Hematopoietic multipotent progenitor cell treated with erythropoietin and hydrocortisone succinate and interleukin-3 and kit ligand, for 17 days (in vitro differentiated cells): ENCODE measurements around the gene TBL3.
A peak's percentile ranks its signal among the peaks of the same experiment; 100 is the strongest.

Experiments
- DNase-seq: peaks from one replicate; pipeline ENCODE4 v3.0.0-alpha.2; 2015; ENCODE audit warnings: low spot score

The TBL3 gene

DNA sequence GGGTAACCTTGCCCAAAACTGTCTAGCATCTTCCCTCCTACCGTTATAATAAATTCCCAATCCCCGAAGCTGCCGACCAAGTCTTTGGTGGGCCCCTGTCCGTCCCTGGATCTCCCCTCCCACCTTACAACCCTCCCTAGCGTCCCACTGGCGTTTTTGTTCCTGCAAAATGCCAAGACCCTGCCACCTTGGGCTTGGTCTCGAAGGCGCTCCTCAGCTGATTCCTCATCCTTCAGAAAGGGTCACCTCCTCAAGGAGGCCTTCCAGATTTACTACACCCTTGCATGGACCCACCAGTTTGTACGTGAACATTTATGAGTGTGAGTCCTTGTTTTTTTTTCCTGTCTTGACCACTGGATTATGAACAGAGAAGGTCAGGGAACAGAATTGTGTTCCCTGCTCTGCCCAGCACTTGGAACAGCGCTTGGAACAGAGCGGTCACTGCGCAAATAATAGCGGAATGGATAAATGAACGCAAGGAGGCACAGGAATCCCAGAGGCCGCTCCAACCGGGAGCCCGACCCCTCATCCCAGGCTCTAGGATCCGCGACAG lies 11.2 kb downstream of the TBL3 start:
- DNase-seq = no peak

DNA sequence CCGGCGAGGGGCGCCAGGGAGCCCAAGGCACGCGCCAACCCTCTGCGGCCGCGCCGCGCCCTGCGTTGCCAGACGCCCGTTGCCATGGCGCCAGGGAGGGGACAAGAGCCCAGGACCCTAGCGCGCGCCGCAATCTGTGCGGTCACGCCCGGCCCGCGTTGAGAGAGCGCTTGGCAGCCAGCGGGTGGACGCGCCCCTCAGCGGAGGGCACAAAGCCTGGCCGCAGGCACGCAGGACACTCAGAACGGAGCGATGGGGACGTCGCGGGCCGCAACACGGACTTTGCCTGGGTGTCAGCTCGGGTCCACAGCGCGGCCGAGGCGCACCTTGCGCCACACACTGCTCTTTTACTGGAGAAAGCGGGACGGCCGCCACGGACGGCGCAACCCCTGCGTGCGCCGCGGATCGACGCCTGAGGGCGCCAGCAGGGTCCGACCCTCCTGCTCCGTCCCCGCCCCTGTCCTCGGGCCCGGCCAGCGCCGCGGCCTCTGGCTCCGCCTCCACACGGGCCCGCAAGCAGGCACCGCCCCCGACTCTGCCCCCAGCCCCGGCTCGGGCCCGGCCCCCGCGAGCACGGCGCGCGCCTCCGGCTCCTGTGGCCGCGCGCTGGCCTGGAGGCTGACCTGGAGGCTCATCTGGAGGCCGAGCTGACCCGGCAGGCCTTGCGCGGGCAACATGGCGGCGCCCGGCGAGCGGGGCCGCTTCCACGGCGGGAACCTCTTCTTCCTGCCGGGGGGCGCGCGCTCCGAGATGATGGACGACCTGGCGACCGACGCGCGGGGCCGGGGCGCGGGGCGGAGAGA lies 11.9 kb downstream of the TBL3 start, which contains the start of gene GFER:
Gene GFER, plus strand, starts transcription at position 650 of the 803 bp plus-strand sequence. Its CDS starts 26 bp downstream, at position 676.
- peak; percentile 82 for DNase-seq

DNA sequence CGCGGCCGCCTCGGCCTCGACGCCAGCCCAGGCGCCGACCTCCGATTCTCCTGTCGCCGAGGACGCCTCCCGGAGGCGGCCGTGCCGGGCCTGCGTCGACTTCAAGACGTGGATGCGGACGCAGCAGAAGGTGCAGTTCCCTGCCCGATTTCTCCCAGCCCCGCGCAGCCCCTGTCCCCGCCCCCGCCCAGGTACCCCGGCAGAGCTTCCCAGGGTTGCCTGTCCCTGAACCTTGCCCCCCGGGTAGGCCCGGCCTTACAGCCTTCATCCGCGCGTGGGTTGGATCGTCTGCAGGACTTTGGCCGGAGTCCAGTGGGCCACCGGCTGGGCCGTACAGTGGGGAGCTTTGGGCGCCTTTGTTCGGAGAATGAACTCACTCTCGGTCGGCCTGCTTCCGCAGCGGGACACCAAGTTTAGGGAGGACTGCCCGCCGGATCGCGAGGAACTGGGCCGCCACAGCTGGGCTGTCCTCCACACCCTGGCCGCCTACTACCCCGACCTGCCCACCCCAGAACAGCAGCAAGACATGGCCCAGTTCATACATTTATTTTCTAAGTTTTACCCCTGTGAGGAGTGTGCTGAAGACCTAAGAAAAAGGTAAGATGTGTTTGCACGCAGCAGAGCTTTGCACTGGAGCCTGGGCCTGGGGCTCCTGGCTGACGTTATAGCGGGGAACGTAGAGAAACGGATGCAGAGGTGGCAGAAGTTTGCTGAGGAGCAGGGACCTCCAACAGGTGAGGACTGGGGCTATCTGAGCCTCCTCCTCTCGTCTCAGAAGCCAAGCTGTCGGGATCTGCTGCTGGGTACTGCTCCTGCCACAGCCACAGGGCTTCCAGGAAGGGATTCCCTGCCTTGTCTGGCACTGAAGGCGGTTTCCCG lies 12.7 kb downstream of the TBL3 start:
- DNase-seq = no peak

DNA sequence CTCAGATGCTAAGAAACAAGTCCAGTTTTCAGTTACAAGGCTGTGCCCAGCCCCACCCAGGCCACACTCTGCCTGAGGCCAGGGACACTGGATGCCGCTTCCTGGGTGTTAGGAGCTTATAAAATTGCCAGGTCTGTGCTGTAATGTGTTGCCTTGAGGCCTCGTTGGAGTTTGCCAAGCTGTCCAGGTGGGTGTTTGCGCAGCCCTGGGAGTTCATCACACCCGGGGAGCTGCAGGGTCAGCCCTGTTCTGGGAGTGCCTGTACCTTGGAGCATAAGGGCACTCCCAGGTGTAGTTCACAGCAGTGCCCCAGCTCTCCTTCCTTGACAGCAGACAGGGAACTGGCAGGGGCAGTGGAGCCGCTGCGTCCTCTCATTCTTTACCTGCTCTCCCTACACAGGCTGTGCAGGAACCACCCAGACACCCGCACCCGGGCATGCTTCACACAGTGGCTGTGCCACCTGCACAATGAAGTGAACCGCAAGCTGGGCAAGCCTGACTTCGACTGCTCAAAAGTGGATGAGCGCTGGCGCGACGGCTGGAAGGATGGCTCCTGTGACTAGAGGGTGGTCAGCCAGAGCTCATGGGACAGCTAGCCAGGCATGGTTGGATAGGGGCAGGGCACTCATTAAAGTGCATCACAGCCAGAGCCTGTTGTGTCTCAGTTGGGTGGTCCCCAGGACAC lies 13.8 kb downstream of the TBL3 start:
- DNase-seq = no peak

DNA sequence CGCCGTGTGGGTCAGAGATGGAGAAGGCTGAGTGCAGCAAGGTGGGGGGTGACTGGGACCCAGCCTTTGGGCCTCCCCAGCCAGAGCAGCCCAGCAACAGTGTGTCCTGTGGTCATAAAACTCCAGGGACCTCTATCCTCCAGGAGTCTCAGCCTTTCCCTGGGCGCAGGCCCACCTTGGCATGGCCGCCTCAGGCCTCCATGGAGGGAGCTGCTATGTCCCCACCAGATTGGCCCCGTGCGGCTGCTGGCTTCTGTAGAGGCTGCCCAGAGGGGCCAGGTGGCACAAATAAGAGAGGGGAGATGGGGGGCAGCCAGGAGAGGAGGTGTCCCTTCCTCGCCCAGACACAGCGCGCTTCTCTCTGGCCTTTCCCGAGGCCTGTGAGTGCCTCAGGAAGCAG lies 15.3 kb downstream of the TBL3 start:
- DNase-seq = no peak

DNA sequence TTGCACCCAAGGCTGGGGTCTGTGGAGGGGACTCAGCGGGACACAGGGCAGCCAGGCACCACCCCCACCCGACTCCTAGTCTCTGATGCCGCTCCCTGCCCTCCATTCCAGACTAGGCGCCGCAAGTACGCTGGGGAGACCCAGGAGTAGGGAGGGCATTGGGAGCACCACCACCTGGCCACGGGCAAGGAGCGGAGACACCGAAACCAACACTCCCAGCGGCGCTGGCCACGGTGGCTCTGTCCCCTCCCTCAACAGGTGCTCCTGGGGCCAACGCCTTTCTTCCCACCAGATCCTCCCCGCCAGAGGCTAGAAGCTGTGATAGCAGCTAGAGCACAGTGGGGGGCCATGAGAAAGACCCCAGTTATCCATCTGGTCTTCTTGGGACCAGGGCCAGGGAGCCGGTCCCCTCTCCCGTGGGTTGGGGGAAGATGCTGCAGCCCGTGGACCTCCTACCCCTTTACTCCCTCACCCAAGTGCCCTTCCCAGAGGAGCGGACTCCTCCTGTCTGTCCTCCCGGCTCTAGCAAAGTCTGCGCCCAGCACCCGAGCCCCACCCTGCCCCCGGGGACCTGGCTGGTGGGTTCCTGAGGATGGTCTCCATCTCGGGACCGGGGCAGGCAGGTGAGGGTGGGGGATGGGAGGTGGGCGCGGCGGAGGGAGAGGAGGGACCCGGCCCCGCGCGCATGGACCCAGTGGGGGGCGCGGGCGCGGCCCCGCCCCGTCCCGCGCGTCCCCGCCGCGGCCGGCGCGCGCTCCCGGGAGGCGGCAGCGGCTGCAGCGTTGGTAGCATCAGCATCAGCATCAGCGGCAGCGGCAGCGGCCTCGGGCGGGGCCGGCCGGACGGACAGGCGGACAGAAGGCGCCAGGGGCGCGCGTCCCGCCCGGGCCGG lies 17.6 kb downstream of the TBL3 start, which contains the start of gene SYNGR3:
Gene SYNGR3, plus strand, starts transcription at position 762 of the 892 bp plus-strand sequence. CDS start 133 bp downstream, outside the sequence.
- DNase-seq = no peak

DNA sequence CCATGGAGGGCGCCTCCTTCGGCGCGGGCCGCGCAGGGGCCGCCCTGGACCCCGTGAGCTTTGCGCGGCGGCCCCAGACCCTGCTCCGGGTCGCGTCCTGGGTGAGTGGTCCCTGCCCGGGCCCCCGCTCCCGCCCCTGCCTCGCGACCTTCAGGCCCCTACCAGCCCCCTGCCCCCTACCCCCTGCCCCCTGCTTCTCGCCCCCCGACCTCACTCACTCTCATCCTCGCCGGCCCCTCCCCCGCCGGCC lies 18.2 kb downstream of the TBL3 start:
- DNase-seq = no peak

DNA sequence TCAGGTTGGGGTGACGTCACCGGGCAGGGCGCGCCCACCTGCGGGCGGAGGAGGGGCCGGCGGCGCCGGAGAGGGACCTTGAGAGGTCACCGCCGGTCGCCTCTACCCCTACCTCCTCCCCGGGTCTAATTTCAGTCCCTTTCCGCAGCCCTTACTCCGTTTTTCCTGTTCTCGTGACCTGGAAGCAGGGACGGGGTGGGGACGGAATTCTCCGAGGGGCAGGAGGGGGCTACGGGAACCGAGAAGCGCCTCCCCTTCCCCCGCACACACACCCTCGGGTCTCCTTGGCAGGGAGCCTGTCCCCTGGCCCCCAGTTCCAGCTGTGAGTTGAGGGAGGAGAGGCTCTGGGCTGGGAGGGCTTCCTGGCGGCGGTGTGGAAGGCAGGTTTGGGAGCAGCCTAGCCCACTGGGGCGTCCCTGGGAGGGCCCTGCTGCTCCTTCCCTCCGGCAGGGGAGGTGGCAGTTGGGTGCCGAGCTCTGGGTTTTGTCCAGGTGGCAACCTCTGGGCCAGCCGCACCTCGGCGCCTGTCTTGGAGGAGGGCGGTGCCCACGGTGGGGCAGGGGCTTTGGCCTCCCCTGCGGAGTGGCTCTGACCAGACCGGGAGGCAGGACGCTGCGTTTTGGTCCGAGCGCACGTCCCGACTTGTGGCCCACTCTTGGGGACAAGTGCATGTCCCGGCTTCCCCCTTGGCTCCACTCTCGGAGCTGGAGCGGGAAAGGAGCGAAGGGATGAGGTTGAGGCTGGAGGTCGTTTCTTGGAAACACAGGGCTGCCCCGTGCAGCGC lies 18.7 kb downstream of the TBL3 start:
- no peak for DNase-seq

DNA sequence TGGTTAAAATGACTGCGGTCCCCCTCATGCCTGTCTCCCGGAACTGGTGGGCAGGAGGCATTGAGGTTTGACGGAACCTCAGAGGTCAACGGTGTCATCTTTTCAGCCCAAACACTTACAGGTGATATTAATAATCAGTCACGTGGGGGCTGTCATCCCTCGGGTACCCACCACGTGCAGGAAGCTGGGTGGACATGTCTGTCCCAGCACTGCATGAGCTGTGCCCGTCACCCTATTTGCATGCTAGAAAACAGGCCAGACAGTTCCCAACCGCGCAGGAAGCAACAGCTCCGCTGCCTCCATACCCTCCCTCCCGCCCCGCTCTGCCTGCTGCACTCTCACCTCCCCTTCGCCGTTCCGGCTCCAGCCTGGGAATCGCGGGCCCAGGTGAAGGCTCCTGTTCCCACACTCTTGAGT lies 19.3 kb downstream of the TBL3 start:
- no peak for DNase-seq

DNA sequence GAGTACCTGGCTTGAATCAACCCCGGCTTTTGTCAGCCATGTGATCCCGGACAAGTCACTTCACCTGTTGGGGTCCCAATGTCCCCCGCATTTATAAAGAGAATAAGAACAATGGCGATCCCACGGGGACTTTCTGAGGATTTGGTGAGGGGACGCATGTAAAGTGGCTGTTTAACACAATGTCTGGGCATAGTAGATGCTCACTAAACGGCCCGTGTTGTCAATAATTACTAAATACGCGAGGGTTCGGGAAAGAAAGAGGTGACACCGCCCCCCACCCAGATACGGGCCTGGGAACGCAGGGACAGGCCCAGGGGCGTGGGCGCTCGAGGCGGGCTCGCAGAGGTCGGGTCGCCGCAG lies 19.7 kb downstream of the TBL3 start:
- no peak for DNase-seq

DNA sequence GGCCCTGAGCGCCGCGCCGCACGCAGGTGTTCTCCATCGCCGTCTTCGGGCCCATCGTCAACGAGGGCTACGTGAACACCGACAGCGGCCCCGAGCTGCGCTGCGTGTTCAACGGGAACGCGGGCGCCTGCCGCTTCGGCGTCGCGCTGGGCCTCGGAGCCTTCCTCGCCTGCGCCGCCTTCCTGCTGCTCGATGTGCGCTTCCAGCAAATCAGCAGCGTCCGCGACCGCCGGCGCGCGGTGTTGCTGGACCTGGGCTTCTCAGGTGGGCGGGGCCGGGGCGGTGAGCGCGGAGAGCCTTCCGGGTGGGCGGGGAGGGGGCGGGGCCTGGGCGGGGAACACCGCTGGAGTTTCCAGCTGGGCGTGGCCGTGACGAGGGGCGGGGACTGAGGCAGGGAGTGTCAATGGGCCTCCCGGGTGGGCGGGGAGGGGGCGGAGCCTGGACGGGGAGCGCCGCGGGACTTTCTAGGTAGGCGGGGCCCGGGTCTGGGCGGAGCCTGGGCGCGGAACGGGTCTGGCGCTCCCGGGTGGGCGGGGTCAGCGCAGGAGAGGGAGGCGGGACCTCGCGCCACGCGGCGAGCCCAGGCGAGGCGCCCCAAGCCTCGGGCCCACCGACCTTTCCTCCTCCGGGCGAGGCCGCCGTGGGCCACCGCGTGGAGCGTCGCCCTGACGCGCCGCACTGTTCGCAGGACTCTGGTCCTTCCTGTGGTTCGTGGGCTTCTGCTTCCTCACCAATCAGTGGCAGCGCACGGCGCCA lies 20.3 kb downstream of the TBL3 start:
- DNase-seq = peak; percentile 96

DNA sequence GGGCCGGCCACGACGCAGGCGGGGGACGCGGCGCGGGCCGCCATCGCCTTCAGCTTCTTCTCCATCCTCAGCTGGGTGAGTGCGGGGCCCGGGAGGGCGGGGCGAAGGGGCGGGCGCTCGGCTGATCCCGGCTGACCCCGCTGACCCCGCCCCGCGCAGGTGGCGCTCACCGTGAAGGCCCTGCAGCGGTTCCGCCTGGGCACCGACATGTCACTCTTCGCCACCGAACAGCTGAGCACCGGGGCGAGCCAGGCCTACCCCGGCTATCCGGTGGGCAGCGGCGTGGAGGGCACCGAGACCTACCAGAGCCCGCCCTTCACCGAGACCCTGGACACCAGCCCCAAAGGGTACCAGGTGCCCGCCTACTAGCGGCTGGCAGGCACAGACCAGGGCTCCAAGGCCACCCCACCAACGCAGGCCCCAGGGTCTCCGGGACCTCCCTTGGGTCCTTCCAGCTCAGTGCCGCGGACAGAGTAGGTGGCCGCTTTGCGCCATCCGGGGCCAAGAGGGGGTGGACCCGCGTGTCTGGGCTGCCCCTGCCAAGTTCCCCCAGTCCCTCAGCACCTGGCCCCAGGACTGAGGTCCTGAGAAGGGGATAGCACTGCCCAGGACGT lies 21.0 kb downstream of the TBL3 start:
- DNase-seq = no peak

DNA sequence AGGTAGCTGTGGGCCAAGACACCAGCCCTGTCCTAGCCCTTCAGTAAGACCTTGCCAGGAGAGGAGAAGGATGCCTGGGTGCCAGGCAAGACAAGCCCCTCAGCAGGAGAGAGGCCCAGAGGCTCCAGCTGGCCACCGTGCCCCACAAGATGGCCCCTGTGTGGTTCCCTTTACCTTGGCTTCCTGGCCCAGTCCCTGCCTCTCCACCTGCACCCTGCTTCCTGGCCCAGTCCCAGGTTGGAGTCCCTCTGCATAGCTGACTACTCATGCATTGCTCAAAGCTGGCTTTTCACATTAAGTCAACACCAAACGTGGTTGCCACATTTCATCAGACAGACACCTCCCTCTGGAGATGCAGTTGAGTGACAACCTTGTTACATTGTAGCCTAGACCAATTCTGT lies 21.9 kb downstream of the TBL3 start:
- no peak for DNase-seq

DNA sequence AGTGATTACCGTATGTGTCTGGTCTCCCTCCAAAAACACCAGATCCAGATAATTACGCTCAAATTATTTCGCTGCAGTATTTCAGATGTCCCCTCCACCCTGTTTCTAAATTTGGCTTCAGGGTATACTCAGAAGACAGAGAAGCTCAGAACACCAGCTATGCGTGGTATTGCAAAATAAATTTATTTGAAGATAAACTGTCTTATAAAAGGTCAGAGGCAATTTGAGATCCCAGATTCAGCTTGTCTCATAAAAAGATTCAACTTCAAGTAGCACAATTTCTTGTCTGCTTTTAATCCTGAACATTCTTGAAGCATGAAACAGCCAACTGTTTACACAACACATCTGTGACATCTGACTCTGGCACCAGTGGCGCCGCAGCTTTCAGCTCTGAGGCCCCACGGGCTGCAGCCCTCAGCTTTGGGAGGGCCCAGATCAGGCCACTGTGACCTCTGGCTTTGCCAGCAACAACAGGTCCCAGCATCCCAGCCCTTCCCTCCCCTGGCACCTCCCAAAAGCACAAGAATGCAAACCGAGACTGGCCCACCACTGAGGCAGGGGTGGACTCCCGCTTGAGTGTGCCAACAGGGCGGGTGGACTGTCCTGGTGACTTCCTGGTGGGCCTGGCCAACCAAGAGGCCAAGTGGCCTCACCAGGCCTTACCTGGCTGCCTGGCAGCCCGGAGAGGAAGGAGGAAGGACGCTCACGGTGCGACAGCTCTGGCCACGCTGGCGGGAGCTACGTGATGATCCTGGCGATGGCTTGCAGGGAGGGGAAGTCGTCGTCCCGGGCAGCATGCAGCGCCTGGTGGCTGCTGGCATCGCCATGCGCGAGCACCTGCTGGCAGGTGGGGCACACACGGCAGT lies 25.9 kb downstream of the TBL3 start:
- DNase-seq = no peak

DNA sequence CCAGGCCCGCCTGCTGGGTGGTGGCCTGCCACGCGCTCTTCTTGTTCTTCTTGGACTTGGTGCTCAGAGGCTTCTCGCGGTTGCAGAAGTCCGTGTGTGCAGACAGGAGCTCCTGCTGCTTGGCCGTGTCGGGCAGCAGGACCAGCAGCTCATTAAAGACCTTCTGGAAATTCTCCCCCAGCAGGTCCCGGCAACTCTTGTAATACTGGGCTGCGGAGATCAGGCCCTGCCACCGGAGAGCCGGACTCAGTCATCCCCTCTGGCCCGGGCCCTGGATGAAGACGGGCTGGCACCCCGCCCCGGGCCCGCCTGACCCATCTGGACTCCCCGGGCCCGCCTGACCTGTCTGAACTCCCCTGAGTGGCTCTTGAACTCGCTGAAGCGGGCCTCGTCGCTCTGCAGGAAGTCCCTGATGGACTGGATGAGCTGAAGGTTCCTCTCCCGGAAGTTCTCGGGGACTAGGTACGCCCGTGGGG lies 26.5 kb downstream of the TBL3 start:
- no peak for DNase-seq

DNA sequence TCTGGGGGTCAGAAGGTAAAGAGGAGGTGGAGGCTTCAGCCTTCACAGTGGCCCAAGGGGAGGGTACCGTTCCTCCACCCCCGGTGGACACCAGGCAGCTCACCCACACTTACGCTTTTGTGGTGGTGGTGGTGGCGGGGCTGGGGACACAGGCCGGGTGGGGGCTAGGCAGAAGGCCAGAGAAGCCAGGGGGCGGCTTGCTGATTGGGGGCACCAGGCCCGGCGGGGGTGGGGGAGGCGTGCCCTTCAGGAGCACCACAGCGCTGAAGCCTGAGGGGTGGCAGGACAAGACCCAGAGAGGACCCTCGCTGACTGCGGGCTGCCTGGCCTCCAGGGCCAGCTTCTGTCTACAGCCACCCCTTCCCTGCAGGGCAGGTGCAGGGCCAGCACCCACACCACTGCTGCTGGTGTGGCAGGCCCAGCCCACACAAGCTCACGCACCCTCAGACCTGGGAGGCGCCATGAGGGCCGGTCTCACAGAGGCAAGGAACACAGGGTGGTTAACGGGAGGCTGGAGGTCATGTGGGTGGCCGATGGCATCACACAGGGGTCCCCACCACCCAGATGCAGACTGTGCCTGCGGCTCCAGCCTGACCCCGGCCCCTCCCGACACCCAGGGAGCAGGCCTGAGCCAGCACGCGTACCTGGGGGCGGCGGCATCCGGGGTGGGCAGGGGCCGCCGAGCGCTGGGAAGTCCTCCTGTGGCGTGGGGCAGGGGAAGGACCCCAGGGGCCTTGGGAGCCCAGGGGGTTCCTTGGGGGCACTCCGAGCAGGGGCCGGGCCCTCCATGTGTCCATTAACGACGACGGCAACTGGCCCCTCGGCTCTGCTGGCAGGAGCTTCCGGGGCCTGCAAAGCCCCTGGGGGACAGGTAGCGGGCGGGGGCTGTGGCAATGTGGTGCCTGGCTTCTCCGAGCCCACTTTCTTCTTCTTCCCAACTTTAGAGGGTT lies 27.3 kb downstream of the TBL3 start:
- no peak for DNase-seq

DNA sequence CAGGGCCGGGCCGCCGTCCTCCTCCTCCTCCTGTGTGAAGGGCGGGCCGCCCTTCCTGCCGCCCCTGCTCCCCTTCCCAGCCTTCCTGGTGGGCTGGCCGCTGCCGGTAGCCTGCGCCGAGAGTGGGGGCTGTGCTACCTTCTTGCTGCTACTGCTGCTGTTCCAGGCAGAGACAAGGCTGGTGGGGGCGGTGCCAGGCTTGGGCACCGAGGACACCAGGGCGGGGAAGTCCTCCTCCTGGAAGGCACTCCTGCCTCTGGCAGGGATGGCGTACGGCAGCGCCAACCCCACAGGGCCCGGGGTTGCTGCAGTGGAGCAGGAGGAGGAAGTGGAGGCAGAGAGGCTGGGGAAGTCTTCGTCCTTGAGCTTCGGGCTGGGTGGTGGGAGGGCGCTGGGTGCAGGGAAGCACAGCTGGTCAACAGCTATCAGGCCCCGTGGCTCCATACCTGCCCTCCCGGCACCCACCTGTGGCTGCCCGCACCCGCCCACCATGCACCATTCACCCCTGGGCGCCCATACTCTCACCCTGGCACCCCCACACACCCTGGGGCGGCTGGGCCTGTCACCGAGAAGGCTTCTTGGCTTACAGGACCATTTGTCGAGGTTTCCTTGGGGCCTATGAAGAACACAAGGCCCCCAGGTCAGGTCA lies 28.1 kb downstream of the TBL3 start:
- no peak for DNase-seq
